Heart left ventricle (tissue), 13 donors: ENCODE measurements around the gene FAM20B.
"Not testable (repeated sequence)": the region's sequence is repeated elsewhere in the genome, so short reads cannot be mapped to it uniquely, and the experiment has no call there.

Source experiments
- POLR2A ChIP-seq, 2 donors: fragments of 450-650 bp; IDR thresholded peaks; one replicate each; pipeline ENCODE4 v1.6.1; 2017; ENCODE audit warnings: antibody characterized with exemption in 2 of 2, mild to moderate bottlenecking in 2 of 2, moderate library complexity in 2 of 2
- TF ChIP-seq, protein P1 (sequence below), 12 donors: fragments of 200-600 bp; sonication (generic) in 4 of 12; IDR thresholded peaks; one replicate each; pipeline versions ENCODE4 v1.5.0 to v1.8.0; 2018 to 2022; ENCODE audit warnings: antibody characterized with exemption in 12 of 12, mild to moderate bottlenecking in 5 of 12
- donor health status: ischemic (EF 13 %, LVEDD 7.1; RV severe dilation, severe dysfunction).
- donor health status: DM: no; HTN: yes; CAD: no.
- donor health status: DM: no; HTN: no; CAD: no.
- donor health status: ischemic (EF 25% LVEDD 6.9; RV normal size, moderate dysfunction).
- donor health status: ischemic (EF 25% LVEDD 5.7; RV mildly dilated, moderate dysfunction).
- donor health status: ischemic (EF 35%, LVEDD 5.7; RV mildly dilated, moderate dysfunction).
- donor health status: nonischemic (EF 11% LVEDD 7.7; RV severe dilation, severe dysfunction).
- donor health status: DM: yes; HTN: yes; CAD: no.
- donor health status: PGD.
- donor health status: ischemic (EF 29% LVEDD 5.4; RV normal size, mild dysfunction).
- donor health status: nonischemic (EF 23%, LVEDD 6.1; RV moderate dilation, normal function).

DNA sequence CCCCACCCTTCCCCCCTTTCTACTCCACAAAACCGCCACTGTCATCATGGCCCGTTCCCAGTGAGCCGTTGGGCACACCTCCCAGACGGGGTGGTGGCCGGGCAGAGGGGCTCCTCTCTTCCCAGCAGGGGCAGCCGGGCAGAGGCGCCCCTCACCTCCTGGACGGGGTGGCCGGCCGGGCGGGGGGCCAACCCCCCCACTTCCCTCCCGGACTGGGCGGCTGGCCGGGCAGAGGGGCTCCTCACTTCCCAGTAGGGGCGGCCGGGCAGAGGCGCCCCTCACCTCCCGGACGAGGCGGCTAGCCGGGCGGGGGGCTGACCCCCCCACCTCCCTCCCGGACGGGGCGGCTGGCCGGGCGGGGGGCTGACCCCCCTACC is 14.5 kb downstream of the FAM20B start:
- TF ChIP-seq, protein P1, sequence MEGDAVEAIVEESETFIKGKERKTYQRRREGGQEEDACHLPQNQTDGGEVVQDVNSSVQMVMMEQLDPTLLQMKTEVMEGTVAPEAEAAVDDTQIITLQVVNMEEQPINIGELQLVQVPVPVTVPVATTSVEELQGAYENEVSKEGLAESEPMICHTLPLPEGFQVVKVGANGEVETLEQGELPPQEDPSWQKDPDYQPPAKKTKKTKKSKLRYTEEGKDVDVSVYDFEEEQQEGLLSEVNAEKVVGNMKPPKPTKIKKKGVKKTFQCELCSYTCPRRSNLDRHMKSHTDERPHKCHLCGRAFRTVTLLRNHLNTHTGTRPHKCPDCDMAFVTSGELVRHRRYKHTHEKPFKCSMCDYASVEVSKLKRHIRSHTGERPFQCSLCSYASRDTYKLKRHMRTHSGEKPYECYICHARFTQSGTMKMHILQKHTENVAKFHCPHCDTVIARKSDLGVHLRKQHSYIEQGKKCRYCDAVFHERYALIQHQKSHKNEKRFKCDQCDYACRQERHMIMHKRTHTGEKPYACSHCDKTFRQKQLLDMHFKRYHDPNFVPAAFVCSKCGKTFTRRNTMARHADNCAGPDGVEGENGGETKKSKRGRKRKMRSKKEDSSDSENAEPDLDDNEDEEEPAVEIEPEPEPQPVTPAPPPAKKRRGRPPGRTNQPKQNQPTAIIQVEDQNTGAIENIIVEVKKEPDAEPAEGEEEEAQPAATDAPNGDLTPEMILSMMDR (IDR thresholded peaks at IDR 0.05): not testable (repeated sequence)
- TF ChIP-seq POLR2A (IDR thresholded peaks at IDR 0.05): not testable (repeated sequence)
